GM23338 (cell line): ENCODE measurements around the gene SBF1. TPM values are rescaled to one million over a fixed set of nuclear protein-coding genes. Genes with fewer than 3 reads are reported as not detected.

Source experiments
- ATAC-seq: fragments of 200-7000 bp; cut with Tn5 transposase; 3 replicates; pipeline ENCODE4 v1.9.1; 2020
- DNase-seq: peaks from one replicate; pipeline ENCODE4 v3.0.0-alpha.2; 2015; ENCODE audit warnings: low spot score
- H2AFZ ChIP-seq: fragments of 200-600 bp; sonication (generic); 2 replicates; pipeline ENCODE4 v1.8.0; 2016; ENCODE audit warnings: antibody characterized with exemption, mild to moderate bottlenecking, moderate library complexity
- H3F3A ChIP-seq: fragments of 200-600 bp; sonication (generic); replicated peaks from 2 replicates; pipeline ENCODE4 v1.8.0; 2017; ENCODE audit warnings: antibody characterized with exemption, mixed run types, low read depth
- H3K27ac ChIP-seq: fragments of 200-600 bp; sonication (generic); 2 replicates; pipeline ENCODE4 v1.6.1; 2016; ENCODE audit warnings: low read depth
- H3K27me3 ChIP-seq: fragments of 200-600 bp; sonication (generic); 2 replicates; pipeline ENCODE4 v1.8.0; 2016; ENCODE audit warnings: mild to moderate bottlenecking, mixed run types, moderate library complexity; ENCODE audit not compliant: insufficient read depth
- H3K36me3 ChIP-seq: fragments of 200-600 bp; sonication (generic); 2 replicates; pipeline ENCODE4 v1.8.0; 2016; ENCODE audit warnings: mild to moderate bottlenecking; ENCODE audit not compliant: insufficient read depth
- H3K4me1 ChIP-seq: fragments of 200-600 bp; sonication (generic); 2 replicates; pipeline ENCODE4 v1.8.0; 2016; ENCODE audit warnings: mild to moderate bottlenecking, moderate library complexity; ENCODE audit not compliant: insufficient read depth
- H3K4me2 ChIP-seq: fragments of 200-600 bp; sonication (generic); 2 replicates; pipeline ENCODE4 v1.7.1; 2017; ENCODE audit warnings: mixed run types
- H3K4me3 ChIP-seq: fragments of 200-600 bp; sonication (generic); 2 replicates; pipeline ENCODE4 v1.6.1; 2016; ENCODE audit warnings: mixed run types
- H3K79me2 ChIP-seq: fragments of 200-600 bp; sonication (generic); replicated peaks from 2 replicates; pipeline ENCODE4 v1.8.0; 2017; ENCODE audit warnings: mild to moderate bottlenecking; ENCODE audit not compliant: insufficient read depth
- H3K9me2 ChIP-seq: fragments of 200-600 bp; sonication (generic); 2 replicates; pipeline ENCODE4 v1.8.0; 2017; ENCODE audit not compliant: insufficient read depth
- H4K20me1 ChIP-seq: fragments of 200-600 bp; sonication (generic); replicated peaks from 2 replicates; pipeline ENCODE4 v1.8.0; 2017; ENCODE audit warnings: mild to moderate bottlenecking; ENCODE audit not compliant: insufficient read depth
- H3K27ac Mint-ChIP-seq: 2 replicates; pipeline ENCODE4 v1.8.0; 2020; ENCODE audit warnings: inconsistent platforms, mild to moderate bottlenecking, moderate library complexity, mixed read lengths
- H3K27me3 Mint-ChIP-seq: 3 replicates; pipeline ENCODE4 v1.8.0; 2022; ENCODE audit warnings: low read depth, mild to moderate bottlenecking, moderate library complexity, mixed read lengths, inconsistent platforms; ENCODE audit not compliant: insufficient read depth, poor library complexity
- H3K36me3 Mint-ChIP-seq: 3 replicates; pipeline ENCODE4 v1.8.0; 2021; ENCODE audit warnings: low read depth, mild to moderate bottlenecking, inconsistent platforms, moderate library complexity, mixed read lengths
- H3K4me1 Mint-ChIP-seq: 3 replicates; pipeline ENCODE4 v1.8.0; 2020; ENCODE audit warnings: mild to moderate bottlenecking, inconsistent platforms, mixed read lengths
- H3K4me3 Mint-ChIP-seq: 3 replicates; pipeline ENCODE4 v1.8.0; 2021; ENCODE audit warnings: moderate library complexity, mild to moderate bottlenecking, inconsistent platforms, mixed read lengths
- H3K9me3 Mint-ChIP-seq: 3 replicates; pipeline ENCODE4 v1.8.0; 2020; ENCODE audit warnings: moderate library complexity, mild to moderate bottlenecking, inconsistent platforms, mixed read lengths
- CTCF ChIP-seq, 2 experiments: fragments of 200-600 bp in 1 of 2; sonication (generic) in 1 of 2; conservative IDR thresholded peaks; 2 replicates each; pipeline versions ENCODE4 v1.5.1 to v1.6.1; 2016 to 2017; ENCODE audit warnings: antibody characterized with exemption in 2 of 2, low read depth in 2 of 2, mild to moderate bottlenecking in 2 of 2, moderate library complexity in 1 of 2
- EZH2 ChIP-seq: fragments of 200-600 bp; sonication (generic); IDR thresholded peaks from one replicate; pipeline ENCODE4 v1.8.0; 2017; ENCODE audit warnings: antibody characterized with exemption, mild to moderate bottlenecking, low read depth; ENCODE audit not compliant: unreplicated experiment
- EZH2phosphoT487 ChIP-seq: fragments of 200-600 bp; sonication (generic); IDR thresholded peaks from one replicate; pipeline ENCODE4 v1.8.1; 2018; ENCODE audit warnings: antibody characterized with exemption; ENCODE audit not compliant: unreplicated experiment
- NANOG ChIP-seq: IDR thresholded peaks from 2 replicates; pipeline ENCODE4 v1.6.1; 2016; ENCODE audit warnings: antibody characterized with exemption, borderline replicate concordance
- REST ChIP-seq: IDR thresholded peaks from one replicate; pipeline ENCODE4 v1.6.1; 2018; ENCODE audit warnings: antibody characterized with exemption; ENCODE audit not compliant: unreplicated experiment
- STAT1 ChIP-seq: IDR thresholded peaks from one replicate; pipeline ENCODE4 v1.6.1; 2016; ENCODE audit warnings: antibody characterized with exemption; ENCODE audit not compliant: unreplicated experiment
- ZNF114 ChIP-seq: fragments of 250-450 bp; sonication (Bioruptor Pico); IDR thresholded peaks from 2 replicates; pipeline ENCODE4 v1.5.0; 2020; ENCODE audit warnings: mild to moderate bottlenecking, moderate library complexity
- ZNF331 ChIP-seq: fragments of 250-450 bp; sonication (Bioruptor Pico); IDR thresholded peaks from 2 replicates; pipeline ENCODE4 v1.5.0; 2020; ENCODE audit warnings: low read depth, mild to moderate bottlenecking, moderate library complexity
- polyA plus RNA-seq: library from polyadenylated mRNA; unstranded; fragments of >200 nt; fragmentation: Nextera tagmentation; extraction: Ambion mirVana; gene quantifications from 2 replicates; pipeline ENCODE4 v1.2.1, GENCODE V29; 2016
- total RNA-seq: library from RNA; depleted of rRNA; stranded (reverse); fragments of >200 nt; shearing (Covaris generic); gene quantifications from 2 replicates; pipeline ENCODE4 v1.2.3, GENCODE V29; 2014

Gene SBF1
- total and polyA plus RNA-seq, 2 experiments from 2014 or later = 26.5 to 85.4 TPM

- Histone ChIP-seq H3K4me3 (no peak overlapping the region), H2AFZ (no peak overlapping the region), H3K79me2 (no peaks in the 10 kb centered on the region), H3K4me2 (no peak overlapping the region), H4K20me1 (no peaks in the 10 kb centered on the region), H3K9me2 (no peaks in the 10 kb centered on the region), H3K4me1 (no peaks in the 10 kb centered on the region), H3K27me3 (no peaks in the 10 kb centered on the region), H3F3A (peaks cover 5% of the 10 kb centered on the region; the same call in 1 of the 2 replicates), H3K36me3 (no peaks in the 10 kb centered on the region), H3K27ac (no peak overlapping the region)
- H3K27ac Mint-ChIP-seq = no peak overlapping the region
- H3K27me3 Mint-ChIP-seq = peaks cover 14% of the 10 kb centered on the region
- no peak for DNase-seq
- peaks cover 3% of the 10 kb centered on the region; the same call in 2 of the 3 replicates for H3K4me1 Mint-ChIP-seq
- ATAC-seq = no peak
- no peaks in the 10 kb centered on the region for H3K9me3 Mint-ChIP-seq
- no peaks in the 10 kb centered on the region; the same call in 2 of the 3 replicates for H3K36me3 Mint-ChIP-seq
- no peak for TF ChIP-seq REST
- H3K4me3 Mint-ChIP-seq = no peak overlapping the region
These were observed 25.6 kb upstream of the SBF1 start for GRCh38 chr22:50500452-50500851.

- Mint-ChIP-seq H3K4me1 (peaks cover 3% of the 10 kb centered on the region; the same call in 2 of the 3 replicates), H3K36me3 (no peaks in the 10 kb centered on the region; the same call in 2 of the 3 replicates), H3K9me3 (no peaks in the 10 kb centered on the region), H3K4me3 (no peak overlapping the region), H3K27me3 (peaks cover 22% of the 10 kb centered on the region), H3K27ac (no peak overlapping the region)
- peak; percentile 91 for DNase-seq
- Histone ChIP-seq H3K27ac (no peak overlapping the region), H2AFZ (no peak overlapping the region), H3K9me2 (no peaks in the 10 kb centered on the region), H4K20me1 (no peaks in the 10 kb centered on the region), H3K4me2 (no peak overlapping the region), H3K79me2 (no peaks in the 10 kb centered on the region), H3K4me3 (no peak overlapping the region), H3K4me1 (no peaks in the 10 kb centered on the region), H3K36me3 (no peaks in the 10 kb centered on the region), H3F3A (peaks cover 5% of the 10 kb centered on the region; the same call in 1 of the 2 replicates), H3K27me3 (no peaks in the 10 kb centered on the region)
- TF ChIP-seq EZH2phosphoT487 (no peak), CTCF (conservative IDR thresholded peaks at IDR 0.05; ENCODE audit: low read depth in 2 of 2) (peak; percentile 79 to 86), ZNF331 (CRISPR knock-in tag) (no peak), EZH2 (no peak), NANOG (no peak), ZNF114 (CRISPR knock-in tag) (no peak), REST (peak; percentile 62), STAT1 (no peak)
- ATAC-seq = peak; percentile 96
These were observed 23.6 kb upstream of the SBF1 start for GRCh38 chr22:50498322-50498890.
